Liver (tissue), 9 donors: ENCODE data around the gene CCDC69. TPM values are rescaled to one million over a fixed set of nuclear protein-coding genes. Genes with fewer than 3 reads are reported as not detected.
A peak's percentile ranks its signal among the peaks of the same experiment; 100 is the strongest.

ENCODE experiments used
- DNase-seq: peaks from one replicate; pipeline ENCODE4 v3.0.0-alpha.2; 2017; ENCODE audit warnings: low spot score
- H3K27ac ChIP-seq, 2 donors: one replicate each; pipeline ENCODE4 v1.7.0; 2013; ENCODE audit warnings: inconsistent platforms in 2 of 2, low read length in 2 of 2, control low read depth in 1 of 2, low read depth in 1 of 2, mild to moderate bottlenecking in 1 of 2
- H3K27me3 ChIP-seq, 4 donors: one replicate each; pipeline versions ENCODE4 v1.6.1 to v1.7.0; 2013; ENCODE audit warnings: low read length in 3 of 4, inconsistent platforms in 1 of 4, mild to moderate bottlenecking in 1 of 4, moderate library complexity in 1 of 4; ENCODE audit not compliant: control insufficient read depth in 4 of 4, insufficient read depth in 4 of 4
- H3K36me3 ChIP-seq, 4 donors: one replicate each; pipeline versions ENCODE4 v1.6.1 to v1.7.0; 2013; ENCODE audit warnings: low read length in 3 of 4, mild to moderate bottlenecking in 3 of 4, low read depth in 1 of 4, moderate library complexity in 1 of 4; ENCODE audit not compliant: control insufficient read depth in 4 of 4, insufficient read depth in 3 of 4
- H3K4me1 ChIP-seq, 4 donors: one replicate each; pipeline versions ENCODE4 v1.6.1 to v1.7.0; 2013; ENCODE audit warnings: low read length in 3 of 4, mild to moderate bottlenecking in 3 of 4, moderate library complexity in 1 of 4; ENCODE audit not compliant: control insufficient read depth in 4 of 4, insufficient read depth in 4 of 4
- H3K4me3 ChIP-seq, 3 donors: one replicate each; pipeline versions ENCODE4 v1.6.1 to v1.7.0; 2013; ENCODE audit warnings: low read length in 3 of 3, control low read depth in 1 of 3, low read depth in 1 of 3, mild to moderate bottlenecking in 1 of 3
- H3K9ac ChIP-seq, 2 donors: one replicate each; pipeline ENCODE4 v1.7.0; 2013; ENCODE audit warnings: low read length in 2 of 2, mild to moderate bottlenecking in 2 of 2, moderate library complexity in 2 of 2, control low read depth in 1 of 2, low read depth in 1 of 2
- H3K9me3 ChIP-seq, 4 donors: one replicate each; pipeline versions ENCODE4 v1.6.1 to v1.7.0; 2013; ENCODE audit warnings: low read length in 3 of 4; ENCODE audit not compliant: control insufficient read depth in 4 of 4
- ATF3 ChIP-seq: IDR thresholded peaks from 2 replicates; pipeline ENCODE4 v1.6.1; 2016; ENCODE audit warnings: antibody characterized with exemption
- CTCF ChIP-seq: fragments of 150-350 bp; IDR thresholded peaks from 2 replicates; pipeline ENCODE4 v1.5.1; 2017; ENCODE audit warnings: improper control_type of control experiment, low read depth, low read length; ENCODE audit not compliant: missing input control
- EGR1 ChIP-seq, 2 donors: IDR thresholded peaks; 2 replicates each; pipeline ENCODE4 v1.6.1; 2016 to 2018; ENCODE audit warnings: antibody characterized with exemption in 2 of 2, low read depth in 2 of 2
- FOXA1 ChIP-seq: IDR thresholded peaks from 2 replicates; pipeline ENCODE4 v1.6.1; 2016; ENCODE audit warnings: antibody characterized with exemption
- FOXA2 ChIP-seq: IDR thresholded peaks from 2 replicates; pipeline ENCODE4 v1.6.1; 2016; ENCODE audit warnings: antibody characterized with exemption
- GABPA ChIP-seq, 2 donors: IDR thresholded peaks in 1 of 2; conservative IDR thresholded peaks in 1 of 2; 2 replicates each; pipeline ENCODE4 v1.6.1; 2016; ENCODE audit warnings: antibody characterized with exemption in 2 of 2, mild to moderate bottlenecking in 1 of 2, moderate library complexity in 1 of 2
- HNF4A ChIP-seq, 2 donors: conservative IDR thresholded peaks; 2 replicates each; pipeline ENCODE4 v1.6.1; 2016; ENCODE audit warnings: antibody characterized with exemption in 2 of 2, mild to moderate bottlenecking in 2 of 2
- HNF4G ChIP-seq: IDR thresholded peaks from 2 replicates; pipeline ENCODE4 v1.6.1; 2016; ENCODE audit warnings: antibody characterized with exemption
- JUND ChIP-seq, 2 donors: IDR thresholded peaks; 2 replicates each; pipeline ENCODE4 v1.6.1; 2016; ENCODE audit warnings: antibody characterized with exemption in 2 of 2
- MAX ChIP-seq: IDR thresholded peaks from 2 replicates; pipeline ENCODE4 v1.6.1; 2016; ENCODE audit warnings: antibody characterized with exemption
- NR2F2 ChIP-seq: IDR thresholded peaks from 2 replicates; pipeline ENCODE4 v1.6.1; 2016; ENCODE audit warnings: antibody characterized with exemption
- RAD21 ChIP-seq, 2 donors: IDR thresholded peaks; 2 replicates each; pipeline ENCODE4 v1.6.1; 2016; ENCODE audit warnings: antibody characterized with exemption in 2 of 2, mild to moderate bottlenecking in 2 of 2
- REST ChIP-seq: IDR thresholded peaks from 2 replicates; pipeline ENCODE4 v1.6.1; 2016; ENCODE audit warnings: antibody characterized with exemption, mild to moderate bottlenecking
- RXRA ChIP-seq, 2 donors: IDR thresholded peaks; 2 replicates each; pipeline ENCODE4 v1.6.1; 2017 to 2018; ENCODE audit warnings: antibody characterized with exemption in 2 of 2, mild to moderate bottlenecking in 1 of 2
- SP1 ChIP-seq: IDR thresholded peaks from 2 replicates; pipeline ENCODE4 v1.6.1; 2018; ENCODE audit warnings: antibody characterized with exemption, mild to moderate bottlenecking
- TAF1 ChIP-seq: conservative IDR thresholded peaks from 2 replicates; pipeline ENCODE4 v1.6.1; 2016; ENCODE audit warnings: antibody characterized with exemption, mild to moderate bottlenecking
- YY1 ChIP-seq: IDR thresholded peaks from 2 replicates; pipeline ENCODE4 v1.6.1; 2016; ENCODE audit warnings: antibody characterized with exemption, mild to moderate bottlenecking
- ZBTB33 ChIP-seq: IDR thresholded peaks from 2 replicates; pipeline ENCODE4 v1.6.1; 2016; ENCODE audit warnings: antibody characterized with exemption
- WGBS: extraction: QIAGEN DNeasy Blood & Tissue Kit; methylation state at CpG from one replicate; pipeline ENCODE4 v1.1.7; 2013; 5-methylcytosine and 5-hydroxymethylcytosine counted together
- polyA plus RNA-seq, 2 donors: library from polyadenylated mRNA; stranded (reverse) in 1 of 2; unstranded in 1 of 2; fragments of 200-250 nt in 1 of 2; fragments of >200 nt in 1 of 2; fragmentation: Nextera tagmentation in 1 of 2; extraction: Ambion mirVana in 1 of 2; gene quantifications; one replicate each; pipeline versions ENCODE4 v1.2.1 to v1.2.3, GENCODE V29; 2013 to 2015
- total RNA-seq, 2 donors: library from RNA; depleted of rRNA; stranded (reverse); fragments of >200 nt; gene quantifications; one replicate each; pipeline ENCODE4 v1.2.3, GENCODE V29; 2014
- donor health status: healthy.
- donor health status: healthy.
- donor health status: healthy.
- donor health status: healthy.
- donor health status: healthy.

CCDC69 gene
- total and polyA plus RNA-seq, 4 donors: 11.9 to 28.6 (median 18.0) TPM

- no peak for DNase-seq
- no peaks in the 10 kb centered on the region for H3K9me3 ChIP-seq
- peaks cover 15 to 55% (median 47%) of the 10 kb centered on the region in 4 donors for H3K4me1 ChIP-seq
- 74% methylated on average over 2 of the region's 2 CpGs for WGBS
- no peak overlapping the region for H3K4me3 ChIP-seq
- H3K27me3 ChIP-seq: no peaks in the 10 kb centered on the region
- TF ChIP-seq REST (no peak), RXRA (IDR thresholded peaks at IDR 0.05) (no peak), TAF1 (no peak), FOXA1 (no peak), YY1 (no peak), ATF3 (no peak), NR2F2 (no peak), RAD21 (IDR thresholded peaks at IDR 0.05) (no peak), EGR1 (IDR thresholded peaks at IDR 0.05; ENCODE audit: low read depth in 2 of 2) (no peak), ZBTB33 (no peak), MAX (no peak), GABPA (IDR thresholded peaks at IDR 0.05 in 1 of 2, conservative IDR thresholded peaks at IDR 0.05 in 1 of 2) (no peak), HNF4A (conservative IDR thresholded peaks at IDR 0.05) (no peak), CTCF (no peak), FOXA2 (no peak), SP1 (no peak), HNF4G (no peak), JUND (IDR thresholded peaks at IDR 0.05) (no peak)
- peak overlapping the region in 1 of 2 donors; percentile 51 for H3K27ac ChIP-seq
- H3K9ac ChIP-seq: peak overlapping the region in 1 of 2 donors; percentile 31
- H3K36me3 ChIP-seq: peaks cover 0 to 4% (median 2%) of the 10 kb centered on the region in 4 donors
These were observed 72.6 kb downstream of the CCDC69 start for GRCh38 chr5:151151263-151151660.
